Stimulated activated naive CD4-positive, alpha-beta T cell treated with Interleukin-2 at 50 U/mL for 16 hours (primary cell): ENCODE results near the gene PDX1.

Experiments used
- DNase-seq: peaks from one replicate; lab custom pipeline; 2025; lab: John Stamatoyannopoulos, UW

PDX1 gene

GRCh38 chr13:27919934-27920676, at the start of gene PDX1:
TSS of gene PDX1 (plus strand) at chr13:27920000. CDS start at chr13:27920139, 139 bp downstream.
- DNase-seq, result no peak

DNA sequence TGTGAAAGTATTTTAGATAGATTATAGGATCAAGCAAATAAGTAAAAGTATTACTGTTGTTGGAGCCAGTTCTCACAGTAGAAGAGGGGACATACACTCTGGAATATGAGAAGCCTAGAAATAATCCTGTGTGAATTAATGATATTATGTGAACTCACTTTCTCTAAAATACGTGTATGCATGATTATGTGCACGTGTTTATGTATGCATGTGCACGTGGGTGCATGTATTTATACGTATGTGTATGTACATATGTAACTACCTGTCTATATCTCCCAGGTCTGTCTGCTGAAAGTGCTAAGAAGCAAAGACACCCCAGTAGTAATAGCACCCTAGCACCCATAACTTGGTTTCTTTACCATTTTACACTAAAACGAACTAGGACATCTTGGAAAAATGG, 41.5 kb upstream of the PDX1 start:
- DNase-seq, result no peak

DNA sequence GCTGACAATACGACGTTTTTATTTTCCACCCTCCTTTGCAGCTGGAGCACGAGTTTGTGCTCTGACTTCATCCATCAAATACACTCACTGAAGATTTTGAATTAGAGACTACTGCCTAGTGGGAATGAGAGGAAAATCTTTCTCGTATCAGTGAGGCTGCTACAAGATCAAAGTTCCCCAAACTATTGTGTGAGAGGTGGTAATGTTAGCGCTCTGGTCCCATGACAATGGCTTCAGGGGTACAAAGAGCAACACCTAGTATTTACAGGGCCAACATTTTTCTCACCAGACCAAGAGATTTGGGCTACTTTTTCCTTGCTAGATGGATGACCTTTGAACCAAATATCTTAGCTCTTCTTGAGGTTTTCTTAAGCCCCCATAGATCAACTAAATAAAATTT, 30.3 kb upstream of the PDX1 start:
- DNase-seq, result no peak

- DNase-seq, result no peak
Measured at GRCh38 chr13:27896726-27897125, 23.1 kb upstream of the PDX1 start.

DNA sequence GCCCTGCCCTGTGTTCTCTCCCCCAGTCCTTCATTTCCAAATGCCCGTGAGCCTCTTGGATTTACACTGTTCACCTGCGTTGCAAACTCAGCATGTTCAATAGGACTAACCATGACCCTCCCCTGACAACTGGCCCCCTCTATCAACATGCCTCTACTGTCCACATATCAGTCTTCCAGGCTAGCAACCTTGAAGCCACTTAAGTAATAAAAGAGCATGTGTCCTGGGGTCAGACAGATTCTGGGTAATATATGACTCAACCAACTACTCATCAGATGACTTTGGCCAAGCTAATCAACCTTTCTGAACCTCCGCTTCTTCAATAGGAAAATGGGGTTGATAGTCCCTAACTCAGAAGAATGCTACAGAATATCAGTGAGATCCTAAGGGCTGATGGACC, 15.1 kb upstream of the PDX1 start:
- no peak for DNase-seq

GRCh38 chr13:27905650-27906049, 14.2 kb upstream of the PDX1 start:
- no peak for DNase-seq

DNA sequence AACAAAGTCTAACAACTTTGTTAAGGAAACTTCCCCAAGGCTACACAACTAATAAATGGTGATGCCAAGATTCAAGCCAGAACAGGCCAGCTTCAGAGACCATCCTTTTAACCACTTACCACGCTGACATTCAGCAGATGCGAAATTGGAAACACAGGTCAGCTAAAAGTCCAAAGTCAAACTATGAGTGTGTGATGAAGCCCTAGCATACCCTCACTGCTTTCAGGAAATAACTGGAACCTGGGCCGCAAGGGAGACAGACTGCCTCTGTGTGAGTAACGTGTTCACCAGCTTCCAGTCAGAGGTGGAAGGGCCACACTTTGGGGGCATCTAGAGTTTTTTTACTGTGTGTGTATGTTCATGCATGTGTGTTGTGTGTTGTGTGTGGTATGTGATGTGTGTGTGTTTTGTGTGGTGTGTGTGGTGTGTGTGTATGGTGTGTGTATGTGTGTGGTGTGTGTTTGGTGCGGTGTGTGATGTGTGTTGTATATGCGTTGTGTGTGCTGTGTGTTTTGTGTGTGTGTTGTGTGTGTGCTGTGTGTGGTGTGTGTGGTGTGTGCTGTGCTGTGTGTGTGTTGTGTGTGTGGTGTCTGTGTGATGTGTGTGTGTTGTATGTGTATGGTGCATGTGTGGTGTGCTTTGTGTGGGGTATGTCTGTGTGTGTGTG, 12.5 kb upstream of the PDX1 start:
- DNase-seq, result no peak

DNA sequence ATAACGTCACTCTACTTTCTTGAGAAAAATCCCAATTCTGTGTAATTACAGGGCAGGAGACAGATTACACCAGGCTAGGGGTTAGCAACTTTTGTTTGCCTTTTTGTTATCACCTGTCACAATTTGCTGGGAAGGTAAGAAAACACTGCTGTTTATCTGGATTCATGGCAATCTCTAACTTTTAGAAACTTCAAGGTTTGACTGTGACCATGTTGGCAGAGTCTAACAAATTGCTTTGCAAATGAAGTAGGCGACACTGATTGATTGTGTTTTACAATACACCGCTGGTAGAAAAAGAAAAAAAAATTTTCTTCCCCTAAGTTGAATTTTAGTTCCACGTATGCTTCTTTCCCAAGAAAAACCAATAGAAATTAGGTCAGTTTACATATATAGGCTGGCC, 10.4 kb upstream of the PDX1 start:
- no peak for DNase-seq

DNA sequence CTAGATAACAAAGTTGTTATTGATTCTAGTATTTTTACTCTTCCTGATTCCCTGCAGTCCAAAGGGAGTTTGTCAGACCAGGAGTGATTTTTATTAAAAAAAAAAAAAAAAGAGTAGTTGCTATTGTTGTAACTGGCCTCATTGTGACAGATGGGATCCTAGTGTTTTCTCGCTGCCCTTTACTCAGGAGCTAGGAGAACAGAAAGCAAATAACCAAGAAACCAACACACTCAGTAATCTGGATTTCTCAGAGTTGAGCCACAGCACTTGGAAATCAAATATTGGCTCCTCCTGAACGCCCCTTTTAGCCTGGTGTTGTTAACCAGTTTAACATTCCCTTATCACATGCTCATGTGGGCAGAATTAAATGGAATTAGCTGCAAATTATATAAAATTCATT, 8.3 kb upstream of the PDX1 start:
- DNase-seq, result no peak

DNA sequence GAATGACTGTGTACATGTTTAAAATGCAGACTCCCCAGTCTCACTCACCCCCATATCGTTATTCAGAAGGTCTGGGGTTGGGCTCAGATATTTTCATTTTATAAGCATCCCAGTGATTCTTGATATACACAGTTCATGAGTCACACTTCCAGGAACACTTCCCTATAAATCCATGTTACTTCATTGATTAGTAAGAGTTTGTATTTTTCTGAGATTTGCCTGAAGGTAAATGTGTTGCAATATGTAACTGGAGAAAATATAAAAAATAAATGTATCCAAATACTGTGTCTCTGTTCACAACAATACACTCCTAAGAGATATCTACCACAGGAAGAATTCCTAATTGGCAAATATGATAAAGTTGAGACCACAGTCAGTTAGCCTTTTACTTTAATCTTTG, 6.6 kb upstream of the PDX1 start:
- DNase-seq, result no peak

DNA sequence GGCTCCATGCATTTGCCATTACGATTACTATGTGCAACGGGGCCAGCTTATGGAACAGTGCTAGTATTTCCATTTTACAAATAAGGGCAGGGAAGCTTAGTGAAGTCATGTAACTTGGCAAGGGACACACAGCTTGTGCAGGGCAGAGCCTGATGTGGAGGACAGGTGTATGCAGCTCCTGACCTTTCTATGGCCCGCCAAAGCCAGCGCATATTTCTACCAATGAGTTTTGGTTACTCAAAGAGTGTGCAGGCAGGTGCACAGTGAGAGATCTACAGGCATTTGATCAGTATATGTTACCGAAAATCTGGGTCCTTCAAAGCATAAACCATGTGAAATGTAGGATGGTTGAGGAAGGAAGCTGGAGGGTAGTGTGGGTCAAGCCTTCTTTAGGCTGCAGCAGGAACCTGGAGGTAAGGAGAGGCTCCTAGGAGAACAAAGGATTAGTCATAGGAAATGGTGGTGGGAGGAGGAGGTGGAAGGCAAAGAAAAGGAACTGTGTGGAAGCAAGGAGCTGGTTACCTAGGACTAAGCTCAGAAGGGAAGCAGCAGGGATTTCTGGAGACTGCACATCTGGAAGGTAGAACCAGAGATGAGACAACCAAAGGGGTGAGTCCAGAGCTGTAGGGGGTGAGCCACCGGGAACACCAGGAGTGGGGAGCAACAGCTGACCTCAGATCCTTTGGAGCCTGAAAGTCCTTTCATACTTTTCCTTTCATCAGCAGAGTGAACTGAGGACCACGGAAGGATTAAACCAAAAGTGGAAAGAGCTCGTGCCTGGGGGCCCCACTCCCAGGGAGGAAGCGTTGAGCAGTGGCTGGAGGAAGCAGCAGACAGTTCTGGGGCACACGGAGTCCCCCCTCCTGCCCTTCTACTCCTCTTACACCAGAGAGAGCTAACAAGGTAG, 4.2 kb upstream of the PDX1 start:
- no peak for DNase-seq

GRCh38 chr13:27917121-27917947, 2.5 kb upstream of the PDX1 start:
- no peak for DNase-seq

DNA sequence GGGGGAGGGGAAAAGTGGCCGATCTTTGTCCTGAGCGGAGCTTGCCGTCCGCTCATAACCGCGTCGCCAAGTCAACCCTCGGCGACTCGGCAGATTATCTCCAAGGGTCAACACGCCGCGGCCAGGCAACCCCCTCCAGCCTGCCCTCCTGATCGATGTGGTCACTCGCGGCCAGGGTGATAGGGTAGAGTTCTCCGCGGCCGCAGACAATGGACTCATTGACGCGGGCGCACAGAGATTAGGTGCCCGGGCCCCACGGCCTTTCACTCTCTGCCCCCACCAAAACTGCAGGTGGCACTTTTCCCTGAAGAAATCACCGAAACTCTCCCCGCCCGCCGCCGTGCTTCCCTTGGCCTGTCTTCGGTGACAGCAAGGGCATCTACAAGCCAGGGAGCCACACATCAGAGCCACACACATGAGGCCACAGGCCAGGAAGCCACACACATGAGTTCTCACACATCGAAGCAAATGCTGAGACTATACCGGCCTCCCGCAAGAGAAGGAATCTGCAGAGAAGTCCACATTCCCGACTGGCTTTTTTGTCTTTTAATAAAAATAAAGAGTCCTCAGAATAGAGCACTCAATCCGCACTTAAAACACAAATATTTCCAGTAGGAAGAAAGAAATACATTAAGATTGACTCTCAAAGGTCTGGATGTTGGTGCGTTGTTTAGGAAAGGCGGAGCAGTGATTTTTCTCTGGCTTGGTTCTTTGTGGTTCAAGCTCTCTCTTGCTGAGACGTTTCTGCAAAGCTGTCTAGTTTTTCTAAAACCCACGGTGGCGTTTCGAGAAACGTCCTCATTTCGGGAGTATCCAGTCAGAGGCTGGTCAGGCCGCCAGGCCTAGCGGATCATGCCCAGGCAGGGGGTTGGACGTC, 1.5 kb upstream of the PDX1 start:
- DNase-seq, result no peak

GRCh38 chr13:27918918-27919658, 712 bp upstream of the PDX1 start:
- DNase-seq, result no peak

DNA sequence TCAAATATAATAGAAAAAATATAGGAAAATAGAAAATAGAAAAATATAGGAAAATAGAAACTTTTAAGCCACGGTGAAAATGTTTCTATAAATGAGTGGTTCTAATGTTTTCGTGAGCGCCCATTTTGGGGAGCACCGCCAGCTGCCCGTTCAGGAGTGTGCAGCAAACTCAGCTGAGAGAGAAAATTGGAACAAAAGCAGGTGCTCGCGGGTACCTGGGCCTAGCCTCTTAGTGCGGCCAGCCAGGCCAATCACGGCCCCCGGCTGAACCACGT, 204 bp upstream of the PDX1 start:
- DNase-seq, result no peak

DNA sequence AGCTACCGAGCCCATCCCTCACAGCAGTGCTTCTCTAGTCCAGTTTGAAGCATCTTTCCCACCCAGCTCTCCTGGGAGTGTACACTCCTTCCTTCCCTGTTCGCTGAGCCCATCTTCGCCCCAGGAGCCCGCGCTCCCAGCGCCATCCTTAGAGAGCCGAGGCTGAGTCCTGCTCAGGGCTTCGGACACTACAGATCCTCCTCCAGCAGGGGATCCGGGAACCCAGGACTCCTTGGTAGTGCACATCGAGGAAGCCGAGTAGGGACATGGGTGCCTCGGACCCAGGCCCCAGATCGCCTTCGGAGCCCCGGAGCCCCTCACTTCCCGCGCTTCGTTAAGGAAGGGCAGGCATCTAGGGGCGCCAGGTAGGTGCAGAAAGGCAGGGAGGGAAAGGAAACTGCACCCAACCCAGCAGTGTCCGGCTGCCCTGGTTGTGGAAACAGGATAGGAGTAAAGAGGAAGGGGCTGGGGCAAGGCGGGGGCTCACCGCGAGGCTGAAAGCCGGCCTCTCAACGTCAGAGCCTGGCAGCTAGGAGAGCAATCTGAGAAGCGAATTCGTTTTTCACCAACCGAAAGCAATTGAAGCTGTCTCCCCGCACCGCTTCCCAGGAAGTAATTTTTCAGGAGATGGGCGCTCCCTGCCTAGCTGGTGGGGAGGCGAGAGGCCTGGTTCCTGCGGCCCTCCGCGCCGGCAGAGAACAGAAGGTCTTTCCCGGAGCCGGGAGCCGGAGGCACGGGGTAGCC, 1.0 kb downstream of the PDX1 start:
- no peak for DNase-seq

GRCh38 chr13:27921421-27921960, 1.7 kb downstream of the PDX1 start:
- DNase-seq, result no peak

DNA sequence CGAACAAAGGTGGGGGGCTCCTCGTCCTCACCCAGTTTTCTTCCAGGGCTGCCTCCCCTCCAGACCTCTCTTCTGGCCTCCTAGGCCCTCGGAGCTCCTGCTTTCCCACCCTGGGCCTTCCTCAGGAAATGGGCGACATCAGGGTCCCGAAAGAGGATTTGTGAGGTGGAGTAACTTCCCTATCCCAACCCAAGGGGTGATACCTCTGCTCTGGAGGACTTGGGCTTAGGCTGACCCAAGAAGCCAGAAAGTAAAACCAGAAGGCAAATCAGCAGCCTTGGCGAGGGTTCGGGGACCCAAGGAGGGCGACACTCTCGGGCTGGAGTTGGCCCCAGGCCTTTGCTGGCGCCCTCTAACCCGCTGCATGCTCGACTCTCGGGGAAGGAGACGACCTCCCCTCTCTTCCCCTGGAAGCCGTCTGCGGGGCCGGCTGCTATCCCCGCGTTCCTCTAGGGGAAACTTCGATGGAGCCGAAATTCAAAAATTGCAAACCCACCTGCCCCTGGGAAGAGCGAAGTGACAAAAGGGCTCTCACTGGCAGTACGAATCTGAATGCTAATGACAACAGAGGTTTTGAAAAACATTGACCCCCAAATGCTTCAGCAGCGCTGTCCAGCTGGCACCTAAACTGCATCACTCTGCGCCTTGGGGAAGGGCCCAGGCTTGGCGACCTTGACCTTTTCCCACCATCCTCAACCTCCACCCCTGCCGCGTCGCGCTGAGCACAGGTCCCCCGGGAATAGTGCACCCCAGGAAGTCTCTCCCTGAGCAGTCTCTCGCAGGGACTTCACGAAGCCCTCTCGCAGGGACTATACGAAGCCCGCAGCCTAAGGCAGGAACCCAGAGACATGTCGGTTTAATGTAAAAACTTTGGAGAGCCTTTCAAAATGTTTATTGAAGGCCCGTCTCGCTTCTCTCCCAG, 2.4 kb downstream of the PDX1 start:
- DNase-seq, result no peak
